GM11168 (cell line): Measurements from ENCODE around the gene EBI3.
"Not testable (repeated sequence)": the region's sequence is repeated elsewhere in the genome, so short reads cannot be mapped to it uniquely, and the experiment has no call there.

ENCODE experiments used
- in situ Hi-C: fragments of 300-500 bp; cut with MboI; formaldehyde crosslinking; loops from one replicate; pipeline ENCODE4 v1.12.0; 2022; ENCODE audit warnings: low sequenced_read_pairs; ENCODE audit not compliant: unreplicated experiment

EBI3 gene

GRCh38 chr19:4199699-4200293, 29.5 kb upstream of the EBI3 start:
- in situ Hi-C loops, result no loop called here

DNA sequence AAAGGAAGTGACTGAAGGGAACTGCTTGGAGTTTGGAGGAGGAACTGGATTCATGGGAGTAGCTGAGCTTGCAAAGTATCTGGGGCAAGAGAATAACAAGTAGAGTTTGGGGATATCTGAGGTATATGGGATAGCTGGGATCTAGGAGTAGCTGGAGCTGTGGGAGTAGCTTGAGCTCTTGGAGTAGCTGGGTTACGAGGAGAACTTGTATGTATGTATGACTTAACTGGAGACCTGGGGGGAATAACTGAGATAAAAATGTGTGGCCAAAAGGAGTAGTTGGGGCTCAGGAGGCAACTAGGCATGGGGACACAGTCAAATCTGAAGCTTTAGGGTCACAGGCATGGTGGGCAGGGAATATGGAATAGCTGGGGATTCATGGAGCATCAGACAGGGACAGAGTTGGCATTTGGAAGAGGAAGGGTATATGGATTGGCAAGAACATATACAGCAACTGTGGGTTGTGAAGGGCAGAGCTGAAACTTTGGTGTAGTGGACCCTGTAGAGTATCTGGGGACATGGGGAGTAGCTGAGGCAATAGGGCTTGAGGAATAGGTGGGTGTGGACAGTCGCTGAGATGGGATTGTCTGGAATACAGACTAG, 28.3 kb upstream of the EBI3 start:
- in situ Hi-C loops, result no loop called here

GRCh38 chr19:4201798-4202197, 27.5 kb upstream of the EBI3 start:
- in situ Hi-C loops, result no loop called here

DNA sequence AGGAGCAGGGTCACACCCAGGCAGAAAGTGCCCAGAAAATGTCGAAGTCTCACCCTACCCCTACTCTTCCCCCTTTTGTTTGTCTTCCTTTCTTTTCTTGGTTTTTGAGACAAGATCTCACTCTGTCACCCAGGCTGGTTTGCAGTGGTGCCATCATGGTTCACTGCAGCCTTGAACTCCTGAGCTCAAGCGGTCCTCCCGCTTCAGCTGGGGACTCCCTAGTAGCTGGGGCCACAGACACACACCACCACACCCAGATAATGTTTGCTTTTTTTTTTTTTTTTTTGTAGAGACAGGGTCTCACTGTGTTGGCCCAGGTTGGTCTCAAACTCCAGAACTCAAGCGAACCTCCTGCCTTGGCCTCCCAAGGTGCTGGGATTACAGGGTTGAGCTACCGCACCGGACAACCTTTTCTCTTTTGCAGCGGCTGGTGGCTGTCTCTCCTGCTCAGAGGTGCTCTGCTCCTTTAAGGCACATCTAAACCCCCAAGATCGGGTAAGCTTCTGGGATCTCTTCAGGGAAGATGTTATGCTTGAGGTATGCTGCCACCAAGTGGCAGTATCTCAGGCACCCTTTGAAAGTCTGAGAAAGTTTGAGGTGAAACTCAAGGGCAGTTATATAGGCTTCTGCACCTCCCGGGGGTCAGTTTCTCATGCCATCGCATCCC, 22.4 kb upstream of the EBI3 start:
- in situ Hi-C loops, result no loop called here

DNA sequence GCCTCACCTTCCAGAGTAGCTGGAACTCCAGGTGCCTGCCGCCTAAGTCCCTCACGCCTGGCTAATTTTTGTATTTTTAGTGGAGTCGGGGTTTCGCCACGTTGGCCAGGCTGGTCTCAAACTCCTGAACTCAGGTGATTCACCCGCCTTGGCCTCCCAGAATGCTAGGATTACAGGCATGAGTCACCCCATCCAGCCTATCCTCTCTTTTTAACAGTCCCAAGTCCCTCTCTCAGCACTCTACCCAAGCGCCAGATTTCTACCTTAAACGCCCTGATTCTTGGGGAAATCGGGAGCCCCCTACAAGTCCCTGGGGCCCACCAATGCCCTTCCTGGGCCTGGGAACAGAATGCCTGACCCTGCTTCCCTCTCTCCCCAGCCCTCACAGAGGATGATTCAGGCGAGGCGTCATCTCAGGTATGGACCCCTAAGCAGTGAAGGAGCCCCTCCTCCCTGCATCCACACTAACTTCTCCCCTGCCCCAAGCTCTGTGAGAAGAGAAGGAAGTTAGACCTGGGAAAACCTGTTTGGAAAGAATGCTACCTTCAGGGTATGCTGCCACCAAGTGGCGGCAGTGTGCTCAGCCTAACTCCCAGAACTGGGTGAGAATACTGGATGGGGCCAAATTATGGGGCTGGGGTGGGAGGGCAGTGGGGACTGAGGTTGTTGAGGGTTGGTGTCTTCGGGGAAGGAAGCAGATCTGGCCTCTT, 20.8 kb upstream of the EBI3 start:
- in situ Hi-C loops, result no loop called here

GRCh38 chr19:4210166-4210731, 19.1 kb upstream of the EBI3 start:
- in situ Hi-C loops, result no loop called here

DNA sequence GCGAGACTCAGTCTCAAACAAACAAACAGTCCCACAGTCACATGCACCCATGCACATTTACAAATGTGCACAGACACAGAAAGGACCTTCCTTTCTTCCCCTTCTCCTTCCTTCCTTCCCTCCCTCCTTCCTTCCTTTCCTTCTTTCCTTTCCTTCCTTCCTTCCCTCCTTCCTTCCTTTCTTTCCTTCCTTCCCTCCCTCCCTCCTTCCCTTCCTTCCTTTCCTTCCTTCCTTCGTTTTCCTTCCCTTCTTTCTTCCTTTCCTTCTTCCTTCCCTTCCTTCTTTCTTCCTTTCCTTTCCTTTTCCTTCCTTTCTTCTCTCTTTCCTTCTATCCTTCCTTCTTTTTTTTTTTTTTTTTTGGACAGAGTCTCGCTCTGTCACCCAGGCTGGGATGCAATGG, 16.2 kb upstream of the EBI3 start:
- in situ Hi-C loops, result no loop called here

GRCh38 chr19:4215807-4216206, 13.5 kb upstream of the EBI3 start:
- in situ Hi-C loops, result no loop called here

DNA sequence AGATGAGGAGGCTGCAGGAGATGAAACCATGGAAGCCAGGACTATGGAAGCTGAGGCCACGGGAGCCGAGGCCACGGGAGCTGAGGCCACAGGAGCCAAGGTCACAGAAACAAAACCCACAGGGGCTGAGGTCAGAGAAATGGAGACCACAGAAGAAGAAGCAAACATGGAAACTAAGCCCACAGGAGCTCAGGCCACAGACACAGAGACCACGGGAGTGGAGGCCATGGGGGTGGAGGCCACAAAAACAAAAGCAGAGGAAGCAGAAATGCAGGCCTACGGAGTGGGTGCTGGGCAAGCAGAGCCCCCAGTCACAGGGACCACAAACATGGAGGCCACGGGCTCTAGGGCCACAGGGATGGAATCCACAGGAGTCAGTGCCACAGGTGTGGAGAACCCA, 12.5 kb upstream of the EBI3 start:
- in situ Hi-C loops, result no loop called here

DNA sequence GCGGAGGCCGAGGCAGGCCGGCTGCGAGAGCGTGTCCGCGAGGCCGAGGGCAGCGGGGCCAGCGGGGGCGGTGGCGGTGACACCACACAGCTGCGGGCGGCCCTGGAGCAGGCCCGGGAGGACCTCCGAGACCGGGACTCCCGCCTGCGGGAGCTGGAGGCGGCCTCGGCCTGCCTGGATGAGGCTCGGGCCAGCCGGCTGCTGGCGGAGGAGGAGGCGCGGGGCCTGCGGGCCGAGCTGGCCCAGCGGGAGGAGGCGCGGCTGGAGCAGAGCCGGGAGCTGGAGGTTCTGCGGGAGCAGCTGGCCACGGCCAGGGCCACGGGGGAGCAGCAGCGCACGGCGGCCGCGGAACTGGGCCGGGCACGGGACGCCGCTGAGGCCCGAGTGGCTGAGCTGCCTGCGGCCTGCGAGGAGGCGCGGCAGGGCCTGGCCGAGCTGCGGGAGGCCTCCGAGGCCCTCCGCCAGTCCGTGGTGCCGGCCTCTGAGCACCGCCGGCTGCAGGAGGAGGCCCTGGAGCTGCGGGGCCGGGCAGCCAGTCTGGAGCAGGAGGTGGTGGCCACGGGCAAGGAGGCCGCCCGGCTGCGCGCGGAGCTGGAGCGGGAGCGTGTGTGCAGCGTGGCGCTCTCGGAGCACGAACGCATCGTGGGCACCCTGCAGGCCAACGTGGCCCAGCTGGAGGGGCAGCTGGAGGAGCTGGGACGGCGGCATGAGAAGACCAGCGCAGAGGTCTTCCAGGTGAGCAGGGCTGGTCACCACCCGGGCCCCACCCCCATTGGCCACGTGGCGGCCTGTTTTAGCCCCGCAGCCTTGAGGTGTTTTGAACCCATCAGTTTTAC, 11.7 kb upstream of the EBI3 start:
- in situ Hi-C loops, result no loop called here

DNA sequence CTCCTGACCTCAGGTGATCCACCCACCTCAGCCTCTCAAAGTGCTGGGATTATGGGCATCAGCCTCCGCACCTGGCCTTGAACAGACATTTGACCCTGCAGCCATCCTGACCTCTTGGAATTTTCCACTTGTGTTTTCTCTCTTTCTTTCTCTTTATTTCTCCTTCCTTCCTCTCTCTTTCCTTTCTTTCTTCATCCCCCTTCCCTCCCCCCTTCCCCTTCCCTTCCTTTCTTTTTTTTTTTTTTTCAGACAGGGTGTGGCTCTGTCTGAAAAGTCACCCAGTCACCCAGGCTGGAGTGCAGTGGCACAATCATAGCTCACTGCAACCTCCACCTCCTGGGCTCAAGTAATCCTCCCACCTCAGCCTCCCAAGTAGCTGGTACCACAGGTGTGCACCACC, 10.8 kb upstream of the EBI3 start:
- in situ Hi-C loops, result not testable (repeated sequence)

DNA sequence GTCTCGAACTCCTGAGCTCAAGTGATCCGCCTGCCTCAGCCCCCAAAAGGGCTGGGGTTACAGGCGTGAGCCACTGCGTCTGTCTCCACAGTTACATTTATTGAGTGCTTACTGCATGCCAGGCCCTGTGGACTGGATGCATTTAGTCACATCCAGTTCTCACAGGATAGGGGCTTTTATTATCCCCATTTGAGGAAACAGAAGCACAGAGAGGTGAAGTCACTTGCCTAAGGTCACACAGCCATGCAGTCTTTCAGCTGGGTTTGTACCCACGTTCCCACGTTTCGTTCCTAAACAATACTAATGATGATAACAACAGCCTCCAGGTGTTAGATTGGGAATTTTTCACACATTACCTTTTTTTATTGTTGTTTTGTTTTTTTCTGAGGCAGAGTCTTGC, 9.1 kb upstream of the EBI3 start:
- in situ Hi-C loops, result no loop called here

- in situ Hi-C loops, result no loop called here
These were observed 4.9 kb upstream of the EBI3 start for GRCh38 chr19:4224470-4224869.

- in situ Hi-C loops, result no loop called here
These were observed 3.4 kb upstream of the EBI3 start for GRCh38 chr19:4225885-4226284.

GRCh38 chr19:4227771-4228170, 1.6 kb upstream of the EBI3 start:
- in situ Hi-C loops, result no loop called here

- in situ Hi-C loops, result no loop called here
These were observed 551 bp upstream of the EBI3 start for GRCh38 chr19:4228765-4229178.

DNA sequence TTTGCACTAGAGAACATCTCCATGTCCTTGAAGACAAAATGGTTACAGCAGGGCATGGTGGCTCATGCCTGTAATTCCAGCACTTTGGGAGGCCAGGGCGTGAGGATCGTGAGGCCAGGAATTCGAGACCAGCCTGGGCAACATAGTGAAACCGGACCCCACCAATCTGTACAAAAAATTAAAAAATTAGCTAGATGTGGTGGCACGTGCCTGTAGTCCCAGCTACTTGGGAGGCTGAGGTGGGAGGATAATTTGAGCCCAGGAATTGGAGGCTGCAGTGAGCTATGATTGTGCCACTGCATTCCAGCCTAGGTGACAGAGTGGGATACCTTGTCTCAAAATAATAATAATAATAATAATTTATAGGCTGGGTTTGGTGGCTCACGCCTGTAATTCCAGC, 914 bp downstream of the EBI3 start:
- in situ Hi-C loops, result not testable (repeated sequence)

DNA sequence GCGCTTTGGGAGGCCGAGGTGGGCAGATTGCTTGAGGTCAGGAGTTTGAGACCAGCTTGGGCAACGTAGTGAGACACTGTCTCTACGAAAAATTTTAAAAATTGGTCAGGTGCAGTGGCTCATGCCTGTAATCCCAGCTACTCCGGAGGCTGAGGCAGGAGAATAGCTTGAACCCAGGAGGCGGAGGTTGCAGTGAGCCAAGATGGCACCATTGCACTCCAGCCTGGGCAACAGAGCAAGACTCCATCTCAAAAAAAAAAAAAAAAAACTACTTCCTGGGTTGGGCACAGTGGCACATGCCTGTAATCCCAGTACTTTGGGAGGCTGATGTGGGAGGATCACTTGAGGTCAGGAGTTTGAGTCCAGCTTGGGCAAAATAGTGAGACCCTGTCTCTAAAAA, 2.2 kb downstream of the EBI3 start:
- in situ Hi-C loops, result not testable (repeated sequence)

GRCh38 chr19:4232139-4232538, 2.8 kb downstream of the EBI3 start:
- in situ Hi-C loops, result not testable (repeated sequence)

DNA sequence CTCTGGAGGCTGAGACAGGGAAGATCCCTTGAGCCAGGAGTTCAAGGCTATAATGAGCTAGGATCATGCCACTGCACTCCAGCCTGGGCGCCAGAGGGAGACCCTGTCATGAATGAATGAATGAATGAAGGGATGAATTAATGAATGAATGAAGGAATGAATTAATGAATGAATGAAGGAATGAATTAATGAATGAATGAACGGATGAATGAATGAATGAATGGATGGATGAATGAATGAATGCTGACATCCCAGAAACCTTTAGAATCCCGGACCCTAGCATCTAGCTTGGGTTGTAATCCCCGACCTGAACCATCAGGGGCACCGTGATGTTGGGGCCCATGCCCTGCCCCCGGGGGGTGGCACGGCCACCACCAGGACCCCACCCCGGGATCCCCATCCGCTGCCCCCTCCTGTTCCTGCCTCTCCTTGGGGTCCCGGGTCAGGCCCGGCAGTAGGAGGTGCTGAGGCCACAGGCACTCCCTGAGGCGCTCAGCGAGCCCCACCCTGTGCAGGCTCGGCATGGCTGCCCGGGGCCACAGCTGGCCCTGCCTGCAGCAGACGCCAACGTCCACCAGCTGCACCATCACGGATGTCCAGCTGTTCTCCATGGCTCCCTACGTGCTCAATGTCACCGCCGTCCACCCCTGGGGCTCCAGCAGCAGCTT, 3.4 kb downstream of the EBI3 start:
- in situ Hi-C loops, result no loop called here
